ENCODE results near the gene KIF6. TPM values are rescaled to one million over a fixed set of nuclear protein-coding genes. Genes with fewer than 3 reads are reported as not detected.

The KIF6 gene, protein sequence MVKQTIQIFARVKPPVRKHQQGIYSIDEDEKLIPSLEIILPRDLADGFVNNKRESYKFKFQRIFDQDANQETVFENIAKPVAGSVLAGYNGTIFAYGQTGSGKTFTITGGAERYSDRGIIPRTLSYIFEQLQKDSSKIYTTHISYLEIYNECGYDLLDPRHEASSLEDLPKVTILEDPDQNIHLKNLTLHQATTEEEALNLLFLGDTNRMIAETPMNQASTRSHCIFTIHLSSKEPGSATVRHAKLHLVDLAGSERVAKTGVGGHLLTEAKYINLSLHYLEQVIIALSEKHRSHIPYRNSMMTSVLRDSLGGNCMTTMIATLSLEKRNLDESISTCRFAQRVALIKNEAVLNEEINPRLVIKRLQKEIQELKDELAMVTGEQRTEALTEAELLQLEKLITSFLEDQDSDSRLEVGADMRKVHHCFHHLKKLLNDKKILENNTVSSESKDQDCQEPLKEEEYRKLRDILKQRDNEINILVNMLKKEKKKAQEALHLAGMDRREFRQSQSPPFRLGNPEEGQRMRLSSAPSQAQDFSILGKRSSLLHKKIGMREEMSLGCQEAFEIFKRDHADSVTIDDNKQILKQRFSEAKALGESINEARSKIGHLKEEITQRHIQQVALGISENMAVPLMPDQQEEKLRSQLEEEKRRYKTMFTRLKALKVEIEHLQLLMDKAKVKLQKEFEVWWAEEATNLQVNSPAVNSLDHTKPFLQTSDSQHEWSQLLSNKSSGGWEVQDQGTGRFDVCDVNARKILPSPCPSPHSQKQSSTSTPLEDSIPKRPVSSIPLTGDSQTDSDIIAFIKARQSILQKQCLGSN
- total RNA-seq (2021) = 2.7 and 3.3 TPM in 2 replicates
- percentile 33 among the genes with signal in this experiment for Bru-seq, nascent RNA
- percentile 28 among the genes with signal in this experiment for BruChase-seq, experiment 1, labeled RNA remaining after a 2-hour chase
- percentile 25 among the genes with signal in this experiment for BruChase-seq, experiment 2, labeled RNA remaining after a 6-hour chase
- long read RNA-seq, partial matches to known transcripts = 0 of 1 reads
- long read RNA-seq, other reads (novel, unspliced or antisense) = 1 of 1 reads

DNA sequence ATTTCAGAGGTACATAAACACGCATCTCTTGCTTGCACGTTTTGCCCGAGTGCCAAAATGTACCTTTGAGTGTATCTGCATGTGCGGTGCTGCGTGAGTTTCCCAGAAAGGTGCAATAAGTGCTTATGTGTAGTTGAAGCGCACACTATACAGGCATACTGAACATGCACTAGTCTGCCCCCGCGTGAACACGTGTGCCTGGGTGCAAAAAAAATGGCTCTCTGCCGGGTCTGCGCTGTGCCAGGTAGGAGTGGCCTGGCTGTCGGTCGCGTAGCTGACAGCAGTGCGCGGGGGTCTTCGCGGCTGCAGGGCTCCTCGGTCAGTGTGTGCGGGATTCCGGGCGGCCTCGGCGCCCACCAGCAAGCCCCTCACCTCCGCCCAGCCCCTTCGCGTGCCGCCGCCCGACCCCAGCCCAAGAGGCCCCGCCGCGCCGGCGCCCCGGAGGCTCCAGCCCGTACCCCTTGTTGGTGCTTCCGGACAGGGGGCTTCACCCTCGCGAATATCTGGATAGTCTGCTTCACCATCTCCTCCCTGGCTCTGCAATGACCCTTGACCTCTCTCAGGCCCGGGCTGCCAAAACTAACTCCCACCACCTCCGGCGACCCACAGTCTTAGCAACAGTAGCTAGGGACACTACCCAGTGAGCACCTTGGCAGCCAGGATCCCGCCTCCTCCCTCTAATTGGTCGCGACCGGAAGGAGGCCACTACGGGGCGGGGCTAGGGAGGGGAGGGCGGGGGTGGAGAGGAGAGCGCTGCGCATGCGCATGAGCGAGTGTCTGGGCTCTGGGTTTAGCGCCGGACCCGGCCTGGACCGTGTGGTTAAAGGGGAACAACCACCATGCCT is at the start of gene KIF6:
Gene KIF6, minus strand, starts transcription at position 622 of the 845 bp plus-strand sequence. Its CDS starts 98 bp downstream, at position 524.
- no TSS peak for BruUV-seq (replicated peaks)
- POLR2A ChIA-PET (ENCODE audit: low non-redundant PET) = no interaction called here
- peak; percentile 96 for DNase-seq (ENCODE audit: low spot score)
- no peaks in the 10 kb centered on the region for H3K9me3 ChIP-seq (ENCODE audit: low read depth, low read length, poor library complexity, severe bottlenecking)
- H3K27ac ChIP-seq (ENCODE audit: low read depth, low read length, poor library complexity, severe bottlenecking) = no peak within 1 kb of the TSS
- intact Hi-C loops (cut with micrococcal nuclease; ENCODE audit: unreplicated experiment) = no loop called here
- CTCF ChIA-PET = no interaction called here
- H3K4me1 ChIP-seq (ENCODE audit: insufficient read depth, low read length, poor library complexity, severe bottlenecking) = peaks cover 5% of the 10 kb centered on the region
- H3K27me3 ChIP-seq (replicated peaks; ENCODE audit: insufficient read depth, low read depth, low read length, poor library complexity) = no peaks in the 10 kb centered on the region
- no peak for TF ChIP-seq EZH2 (IDR thresholded peaks at IDR 0.05; ENCODE audit: borderline replicate concordance, low read depth, low read length, poor library complexity, severe bottlenecking)
- TF ChIP-seq, protein P1, sequence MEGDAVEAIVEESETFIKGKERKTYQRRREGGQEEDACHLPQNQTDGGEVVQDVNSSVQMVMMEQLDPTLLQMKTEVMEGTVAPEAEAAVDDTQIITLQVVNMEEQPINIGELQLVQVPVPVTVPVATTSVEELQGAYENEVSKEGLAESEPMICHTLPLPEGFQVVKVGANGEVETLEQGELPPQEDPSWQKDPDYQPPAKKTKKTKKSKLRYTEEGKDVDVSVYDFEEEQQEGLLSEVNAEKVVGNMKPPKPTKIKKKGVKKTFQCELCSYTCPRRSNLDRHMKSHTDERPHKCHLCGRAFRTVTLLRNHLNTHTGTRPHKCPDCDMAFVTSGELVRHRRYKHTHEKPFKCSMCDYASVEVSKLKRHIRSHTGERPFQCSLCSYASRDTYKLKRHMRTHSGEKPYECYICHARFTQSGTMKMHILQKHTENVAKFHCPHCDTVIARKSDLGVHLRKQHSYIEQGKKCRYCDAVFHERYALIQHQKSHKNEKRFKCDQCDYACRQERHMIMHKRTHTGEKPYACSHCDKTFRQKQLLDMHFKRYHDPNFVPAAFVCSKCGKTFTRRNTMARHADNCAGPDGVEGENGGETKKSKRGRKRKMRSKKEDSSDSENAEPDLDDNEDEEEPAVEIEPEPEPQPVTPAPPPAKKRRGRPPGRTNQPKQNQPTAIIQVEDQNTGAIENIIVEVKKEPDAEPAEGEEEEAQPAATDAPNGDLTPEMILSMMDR (conservative IDR thresholded peaks at IDR 0.05; ENCODE audit: low read depth, low read length) = no peak
- no peaks in the 10 kb centered on the region for H3K36me3 ChIP-seq (ENCODE audit: insufficient read depth, low read length, poor library complexity, severe bottlenecking)
- peak within 1 kb of the TSS; percentile 68 for H3K4me3 ChIP-seq (ENCODE audit: low read depth, low read length, poor library complexity, severe bottlenecking)

GRCh38 chr6:39773782-39774181 is 48.6 kb upstream of the KIF6 start:
- CTCF ChIA-PET = no interaction called here
- no peaks in the 10 kb centered on the region for H3K9me3 ChIP-seq (ENCODE audit: low read depth, low read length, poor library complexity, severe bottlenecking)

More at GRCh38 chr6:39773782-39774181, 48.6 kb upstream of the KIF6 start:
- no peak overlapping the region for H3K27ac ChIP-seq (ENCODE audit: low read depth, low read length, poor library complexity, severe bottlenecking)
- H3K27me3 ChIP-seq (replicated peaks; ENCODE audit: insufficient read depth, low read depth, low read length, poor library complexity) = no peaks in the 10 kb centered on the region
- intact Hi-C loops (cut with micrococcal nuclease; ENCODE audit: unreplicated experiment) = no loop called here
- H3K4me3 ChIP-seq (ENCODE audit: low read depth, low read length, poor library complexity, severe bottlenecking) = no peak overlapping the region
- BruUV-seq (replicated peaks) = no TSS peak
- no peaks in the 10 kb centered on the region for H3K4me1 ChIP-seq (ENCODE audit: insufficient read depth, low read length, poor library complexity, severe bottlenecking)
- H3K36me3 ChIP-seq (ENCODE audit: insufficient read depth, low read length, poor library complexity, severe bottlenecking) = no peaks in the 10 kb centered on the region
- TF ChIP-seq, protein P1 (conservative IDR thresholded peaks at IDR 0.05; ENCODE audit: low read depth, low read length) = no peak
- TF ChIP-seq EZH2 (IDR thresholded peaks at IDR 0.05; ENCODE audit: borderline replicate concordance, low read depth, low read length, poor library complexity, severe bottlenecking) = no peak
- DNase-seq (ENCODE audit: low spot score) = no peak
- POLR2A ChIA-PET (ENCODE audit: low non-redundant PET) = no interaction called here
